ENCODE results near the gene TGFBR3.

GRCh38 chr1:91701472-91701869, 184.5 kb downstream of the TGFBR3 start:
- TF ChIP-seq EZH2 (IDR thresholded peaks at IDR 0.05; ENCODE audit: insufficient read depth, poor library complexity, severe bottlenecking): no peak
- TF ChIP-seq EZH2phosphoT487 (IDR thresholded peaks at IDR 0.05; ENCODE audit: insufficient read depth, low read depth): no peak

Data from GM23248 (cell line).